ENCODE results near the gene VEZF1.

- peak; percentile 98 for TF ChIP-seq POLR2A (IDR thresholded peaks at IDR 0.05; ENCODE audit: low read length)
- TF ChIP-seq GATA1 (IDR thresholded peaks at IDR 0.05; ENCODE audit: low read depth, low read length) = no peak
These were observed 19.1 kb upstream of the VEZF1 start, which contains the start of gene SRSF1 for GRCh38 chr17:58006924-58007780.
